Neuron (in vitro differentiated cells): Measurements from ENCODE around the gene GTPBP6.
"Not testable (repeated sequence)": the region's sequence is repeated elsewhere in the genome, so short reads cannot be mapped to it uniquely, and the experiment has no call there.

Experiments used
- H2AFZ ChIP-seq: one replicate; pipeline ENCODE4 v1.6.1; 2013; ENCODE audit warnings: low read depth, mild to moderate bottlenecking, inconsistent platforms, low read length, moderate library complexity
- H3K27me3 ChIP-seq: one replicate; pipeline ENCODE4 v1.6.1; 2013; ENCODE audit warnings: low read length; ENCODE audit not compliant: insufficient read depth
- H3K36me3 ChIP-seq: one replicate; pipeline ENCODE4 v1.6.1; 2013; ENCODE audit warnings: low read length; ENCODE audit not compliant: insufficient read depth
- H3K4me1 ChIP-seq: one replicate; pipeline ENCODE4 v1.6.1; 2013; ENCODE audit warnings: low read length; ENCODE audit not compliant: insufficient read depth
- H3K4me3 ChIP-seq: 2 replicates; pipeline ENCODE4 v1.5.1; 2013; ENCODE audit warnings: mild to moderate bottlenecking, low read length, moderate library complexity
- H3K9me3 ChIP-seq: one replicate; pipeline ENCODE4 v1.6.1; 2013; ENCODE audit warnings: low read length

The GTPBP6 gene

DNA sequence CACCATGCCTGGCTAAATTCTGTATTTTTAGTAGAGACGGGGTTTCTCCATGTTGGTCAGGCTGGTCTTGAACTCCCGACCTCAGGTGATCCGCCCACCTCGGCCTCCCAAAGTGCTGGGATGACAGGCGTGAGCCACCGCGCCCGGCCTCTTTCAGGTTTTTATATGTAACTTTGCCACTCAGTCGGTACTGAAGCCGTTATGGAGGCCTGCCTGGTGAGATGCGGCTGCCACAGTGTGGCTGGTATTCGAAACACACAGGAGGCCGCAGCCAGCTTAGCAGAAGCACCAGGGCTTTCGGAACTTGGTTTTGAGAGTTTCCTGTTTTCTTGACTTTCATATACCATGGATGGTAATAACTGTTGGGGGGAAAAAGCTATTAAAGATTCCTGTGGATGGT, 6.1 kb upstream of the GTPBP6 start:
- not testable (repeated sequence) for H3K9me3 ChIP-seq, H2AFZ ChIP-seq, H3K4me3 ChIP-seq, H3K4me1 ChIP-seq, H3K27me3 ChIP-seq, H3K36me3 ChIP-seq

DNA sequence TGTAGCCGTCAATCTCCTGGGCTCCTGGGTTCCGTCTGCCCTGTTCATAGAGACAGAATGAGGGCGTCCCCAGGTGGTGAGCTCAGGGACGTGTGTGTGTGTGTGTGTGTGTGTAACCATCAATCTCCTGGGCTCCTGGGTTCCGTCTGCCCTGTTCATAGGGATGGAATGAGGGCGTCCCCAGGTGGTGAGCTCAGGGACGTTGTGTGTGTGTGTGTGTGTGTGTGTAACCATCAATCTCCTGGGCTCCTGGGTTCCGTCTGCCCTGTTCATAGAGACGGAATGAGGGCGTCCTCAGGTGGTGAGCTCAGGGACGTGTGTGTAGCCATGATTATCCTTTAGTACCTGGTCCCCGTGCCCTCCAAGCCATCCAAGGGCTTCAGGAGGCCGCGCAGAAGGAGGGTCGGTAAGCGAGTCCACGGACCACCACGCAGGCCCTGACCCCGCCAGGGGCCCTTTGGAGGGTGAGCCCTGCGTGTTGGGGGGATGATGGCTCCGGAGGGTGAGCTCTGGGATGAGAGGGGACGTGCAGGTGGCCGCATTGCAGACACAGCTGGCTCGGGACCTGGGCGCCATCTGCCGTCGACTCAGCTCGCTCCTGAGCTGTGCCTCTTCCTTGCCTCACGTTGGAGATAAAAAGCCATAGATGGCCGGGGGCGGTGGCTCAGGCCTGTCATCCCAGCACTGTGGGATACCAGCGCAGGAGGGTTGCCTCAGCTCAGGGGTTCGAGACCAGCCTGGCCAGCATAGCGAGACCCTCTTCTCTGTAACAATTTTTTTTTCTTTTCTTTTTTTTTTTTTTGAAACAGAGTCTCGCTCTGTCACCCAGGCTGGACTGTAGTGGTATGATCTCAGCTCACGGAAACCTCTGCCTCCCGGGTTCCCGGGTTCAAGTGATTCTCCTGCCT, 5.4 kb upstream of the GTPBP6 start:
- H3K36me3 ChIP-seq, result no peaks in the 10 kb centered on the region
- H2AFZ ChIP-seq, result no peak overlapping the region
- H3K4me3 ChIP-seq, result no peak overlapping the region
- no peaks in the 10 kb centered on the region for H3K27me3 ChIP-seq
- peaks cover 8% of the 10 kb centered on the region for H3K4me1 ChIP-seq
- no peaks in the 10 kb centered on the region for H3K9me3 ChIP-seq

DNA sequence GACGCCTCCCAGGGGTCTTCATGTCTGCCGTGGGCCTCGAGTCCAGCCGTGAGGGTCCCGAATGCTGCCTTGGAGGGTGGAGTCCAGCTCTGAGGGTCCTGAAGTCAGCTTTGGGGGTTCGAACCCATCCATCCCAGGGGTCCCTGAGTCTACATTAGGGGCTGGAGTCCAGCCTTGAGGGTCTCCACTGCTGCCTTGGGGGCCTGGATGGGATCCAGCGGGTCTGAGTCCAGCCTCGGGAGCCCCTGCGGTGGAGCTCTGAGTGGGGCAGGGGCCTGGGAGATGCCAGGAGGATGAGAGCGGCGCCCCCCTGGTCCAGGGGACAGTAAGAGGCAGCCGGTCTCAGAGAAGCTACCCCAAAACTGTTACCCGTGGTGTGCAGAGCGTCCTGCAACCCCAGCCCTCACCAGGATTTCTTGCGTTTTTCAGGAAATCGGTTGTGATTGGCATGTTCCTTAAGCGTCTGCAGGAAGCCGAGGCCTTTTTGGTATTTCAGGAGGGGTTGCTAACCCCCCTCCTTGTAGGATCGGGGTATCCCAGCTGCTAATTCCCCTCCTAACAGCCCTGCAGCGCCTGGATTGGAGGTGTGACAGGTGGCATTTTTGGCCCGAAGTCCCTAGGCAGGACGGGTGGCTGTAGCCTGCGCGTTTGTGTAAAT, 1.7 kb upstream of the GTPBP6 start:
- Histone ChIP-seq H2AFZ (no peak overlapping the region), H3K27me3 (no peaks in the 10 kb centered on the region), H3K9me3 (no peaks in the 10 kb centered on the region), H3K4me1 (peaks cover 8% of the 10 kb centered on the region), H3K4me3 (peak overlapping the region; percentile 86), H3K36me3 (peaks cover 9% of the 10 kb centered on the region)

GRCh38 chrX:319579-320125, 1.1 kb upstream of the GTPBP6 start:
- H3K4me1 ChIP-seq, result peaks cover 8% of the 10 kb centered on the region
- H3K27me3 ChIP-seq, result no peaks in the 10 kb centered on the region
- H3K36me3 ChIP-seq, result peaks cover 15% of the 10 kb centered on the region
- peak overlapping the region; percentile 86 for H3K4me3 ChIP-seq
- peak overlapping the region; percentile 81 for H2AFZ ChIP-seq
- H3K9me3 ChIP-seq, result peaks cover 4% of the 10 kb centered on the region

DNA sequence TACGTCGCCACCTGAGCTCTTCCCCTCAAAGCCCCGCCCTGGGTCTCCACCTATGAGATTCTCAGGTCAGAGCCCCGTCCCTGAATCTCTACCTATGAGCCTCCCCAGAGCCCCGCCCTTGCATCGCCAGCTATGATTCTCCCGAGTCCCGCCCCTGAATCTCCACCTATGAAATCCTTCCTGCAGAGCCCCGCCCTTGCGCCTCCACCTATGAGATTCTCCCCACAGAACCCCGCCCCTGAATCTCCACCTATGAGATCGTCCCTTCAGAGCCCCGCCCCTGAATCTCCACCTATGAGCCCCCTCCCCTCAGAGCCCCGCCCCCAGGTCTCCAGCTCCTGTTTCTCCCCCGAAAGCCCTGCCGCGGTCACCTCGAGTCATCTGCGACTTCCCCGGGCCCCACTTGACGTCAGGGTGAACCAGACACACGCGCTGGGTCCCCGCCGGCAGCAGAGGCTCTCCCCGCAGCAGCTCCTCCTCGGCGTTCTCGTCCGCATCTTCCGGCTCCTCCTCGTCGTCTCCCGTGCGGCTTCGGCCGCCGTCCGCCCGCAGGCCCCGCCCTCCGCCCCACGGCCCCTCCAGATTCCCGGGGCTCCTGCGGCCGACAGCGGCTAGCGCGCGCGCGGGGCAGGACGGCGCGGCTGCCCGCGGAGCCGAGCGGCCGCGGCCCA, 393 bp downstream of the GTPBP6 start:
- peaks cover 8% of the 10 kb centered on the region for H3K4me1 ChIP-seq
- peak overlapping the region; percentile 86 for H3K4me3 ChIP-seq
- no peaks in the 10 kb centered on the region for H3K27me3 ChIP-seq
- peaks cover 27% of the 10 kb centered on the region for H3K36me3 ChIP-seq
- peak overlapping the region; percentile 32 for H2AFZ ChIP-seq
- peaks cover 4% of the 10 kb centered on the region for H3K9me3 ChIP-seq

DNA sequence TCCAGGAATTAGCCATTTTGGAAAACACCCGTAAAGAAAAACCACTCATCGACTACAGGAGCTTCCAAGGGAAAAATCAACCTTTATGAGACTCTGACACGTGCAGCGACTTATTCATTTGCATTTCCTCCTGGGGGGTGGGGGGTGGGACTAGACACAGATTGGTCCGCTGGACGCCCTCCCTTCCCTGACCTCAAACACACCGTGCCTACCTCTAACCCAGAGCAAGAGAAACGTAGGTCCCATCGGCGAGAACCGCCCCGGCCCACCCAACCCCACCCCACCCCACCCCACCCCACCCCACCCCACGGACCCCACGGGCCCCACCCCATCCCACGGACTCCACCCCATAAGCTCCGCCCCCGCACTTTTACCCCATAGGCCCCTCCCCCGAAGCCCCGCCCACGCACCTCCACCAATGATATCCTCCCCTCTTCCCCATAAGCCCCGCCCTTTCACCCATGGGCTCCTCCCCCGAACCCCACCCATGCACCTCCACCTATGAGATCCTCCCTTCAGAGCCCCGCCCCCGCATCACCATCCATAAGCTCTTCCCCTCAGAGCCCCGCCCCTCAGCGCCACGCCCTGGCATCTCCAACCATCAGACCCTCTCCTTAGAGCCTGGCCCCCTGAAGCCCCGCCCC, 1.1 kb downstream of the GTPBP6 start:
- H3K9me3 ChIP-seq, result peaks cover 4% of the 10 kb centered on the region
- no peaks in the 10 kb centered on the region for H3K27me3 ChIP-seq
- peaks cover 33% of the 10 kb centered on the region for H3K36me3 ChIP-seq
- H3K4me1 ChIP-seq, result peaks cover 8% of the 10 kb centered on the region
- peak overlapping the region; percentile 32 for H2AFZ ChIP-seq
- H3K4me3 ChIP-seq, result peak overlapping the region; percentile 86

DNA sequence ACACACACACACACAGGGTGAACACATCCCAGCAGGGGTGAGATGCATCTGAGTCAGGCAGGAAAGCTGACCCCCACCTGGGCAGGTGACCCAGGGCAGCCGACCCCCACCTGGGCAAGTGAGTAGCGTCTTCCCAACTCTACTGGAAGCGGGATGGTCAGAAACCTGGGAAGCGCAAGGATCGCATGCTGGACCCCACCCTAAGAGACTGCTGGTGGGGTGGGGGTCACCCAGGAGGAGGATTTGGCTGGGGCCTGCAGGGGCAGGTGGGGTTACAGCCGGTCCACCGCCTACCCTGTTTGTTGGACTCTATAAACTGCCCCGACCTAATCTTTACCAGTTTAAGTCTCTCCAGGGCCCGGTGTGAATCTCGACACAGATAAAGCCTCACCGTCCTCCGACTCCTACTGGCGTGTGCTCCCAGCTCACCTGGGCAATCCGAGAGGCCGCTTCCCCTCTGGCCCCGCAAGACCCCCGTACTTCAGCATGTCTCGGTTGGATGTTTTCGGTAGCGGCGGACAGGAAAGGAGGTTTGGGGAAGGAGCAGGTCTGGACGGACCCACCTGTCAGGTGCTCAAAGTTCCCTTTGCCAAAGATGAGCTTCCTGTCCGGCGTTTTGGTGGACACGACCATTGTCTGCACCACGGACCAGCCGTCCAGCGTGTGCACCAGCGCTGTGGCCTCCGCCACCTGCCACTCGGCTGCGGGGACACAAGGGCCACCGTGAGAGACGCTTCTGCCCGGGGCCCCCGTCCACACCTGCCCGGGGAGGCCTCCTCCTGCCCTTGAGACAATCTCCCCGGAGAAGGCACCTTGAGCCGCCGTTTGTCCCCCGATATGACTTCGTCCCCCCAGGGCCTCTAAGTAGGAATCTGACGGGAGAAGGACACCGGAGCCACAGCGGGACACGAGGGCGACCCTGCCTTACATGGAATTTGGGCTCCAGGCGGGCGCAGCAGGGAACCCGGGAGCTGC, 2.0 kb downstream of the GTPBP6 start:
- Histone ChIP-seq H3K4me1 (peaks cover 8% of the 10 kb centered on the region), H3K27me3 (no peaks in the 10 kb centered on the region), H2AFZ (no peak overlapping the region), H3K9me3 (peaks cover 4% of the 10 kb centered on the region), H3K36me3 (peaks cover 42% of the 10 kb centered on the region), H3K4me3 (no peak overlapping the region)

DNA sequence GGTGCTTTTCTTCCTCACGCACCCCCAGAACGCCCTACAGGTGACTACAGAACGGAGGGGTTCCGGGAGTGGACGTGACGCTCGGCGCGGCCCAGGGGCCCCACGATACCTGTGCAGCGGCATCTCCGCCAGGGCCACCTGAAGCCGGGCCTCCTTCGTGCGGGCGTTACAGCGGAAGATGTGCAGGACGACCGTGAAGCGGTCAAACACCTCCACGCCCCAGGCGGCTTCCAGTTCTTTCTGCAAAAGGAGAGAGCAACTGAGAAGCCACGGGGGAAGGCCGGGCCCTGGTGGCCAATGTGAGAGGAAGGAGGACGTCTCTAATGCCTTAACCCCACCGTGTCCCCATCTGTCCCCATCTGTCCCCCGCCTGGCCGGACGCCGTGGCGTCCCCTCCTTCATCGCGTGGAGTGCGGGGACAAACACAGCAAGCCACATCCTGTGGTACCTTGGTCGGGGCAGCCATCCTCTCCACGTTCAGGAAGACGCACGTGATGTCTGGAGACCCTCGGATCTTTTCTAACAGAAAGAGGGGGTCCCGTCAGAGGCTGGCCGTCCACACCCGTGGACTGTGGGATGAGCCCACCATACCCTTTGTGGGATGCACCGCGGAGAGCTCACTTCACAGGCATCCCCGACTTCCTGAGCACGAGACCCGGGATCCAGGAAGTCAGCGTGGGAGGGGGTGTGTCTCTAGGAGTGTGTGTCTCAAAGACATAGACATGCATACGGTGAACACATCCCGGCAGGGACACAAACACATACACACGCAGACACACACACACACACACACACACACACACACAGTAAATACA, 3.6 kb downstream of the GTPBP6 start:
- H2AFZ ChIP-seq, result no peak overlapping the region
- H3K36me3 ChIP-seq, result peaks cover 55% of the 10 kb centered on the region
- H3K4me3 ChIP-seq, result no peak overlapping the region
- peaks cover 2% of the 10 kb centered on the region for H3K4me1 ChIP-seq
- peaks cover 5% of the 10 kb centered on the region for H3K9me3 ChIP-seq
- H3K27me3 ChIP-seq, result no peaks in the 10 kb centered on the region

- H3K4me3 ChIP-seq, result no peak overlapping the region
- peaks cover 59% of the 10 kb centered on the region for H3K36me3 ChIP-seq
Measured at GRCh38 chrX:314049-314448, 4.5 kb downstream of the GTPBP6 start.

GRCh38 chrX:313546-313945, 5.0 kb downstream of the GTPBP6 start:
- Histone ChIP-seq H3K9me3 (peaks cover 5% of the 10 kb centered on the region), H3K4me1 (no peaks in the 10 kb centered on the region), H3K36me3 (peaks cover 62% of the 10 kb centered on the region), H2AFZ (no peak overlapping the region), H3K27me3 (no peaks in the 10 kb centered on the region), H3K4me3 (no peak overlapping the region)

More at GRCh38 chrX:314049-314448, 4.5 kb downstream of the GTPBP6 start:
- Histone ChIP-seq H3K27me3 (no peaks in the 10 kb centered on the region), H3K4me1 (no peaks in the 10 kb centered on the region), H3K9me3 (peaks cover 5% of the 10 kb centered on the region), H2AFZ (no peak overlapping the region)

- Histone ChIP-seq H2AFZ (no peak overlapping the region), H3K36me3 (peaks cover 69% of the 10 kb centered on the region), H3K27me3 (no peaks in the 10 kb centered on the region), H3K4me1 (no peaks in the 10 kb centered on the region), H3K4me3 (no peak overlapping the region), H3K9me3 (peaks cover 5% of the 10 kb centered on the region)
Measured at GRCh38 chrX:312621-313331, 5.8 kb downstream of the GTPBP6 start.
